ENCODE measurements around the gene EGFR.

Gene EGFR

DNA sequence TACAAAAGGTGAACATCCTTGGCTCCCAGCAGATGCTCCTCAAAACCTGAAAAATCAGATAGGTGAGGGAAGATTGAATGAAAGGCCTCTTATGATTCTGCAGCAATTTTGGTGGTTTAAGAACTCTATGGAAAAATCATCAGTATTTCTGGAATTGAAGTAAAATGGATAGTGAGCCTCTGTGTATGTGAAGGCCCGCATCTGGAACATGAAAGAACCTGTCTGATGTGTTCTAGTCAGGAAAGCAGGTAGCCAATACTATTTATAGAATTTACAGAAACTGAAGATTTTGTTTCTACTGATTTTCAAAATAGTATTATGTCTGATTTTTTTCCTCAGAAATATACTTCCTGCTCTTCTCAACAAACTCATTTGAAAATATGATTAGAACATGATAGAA is 37.3 kb downstream of the EGFR start:
- ATAC-seq (ENCODE audit: low read depth) (no peak), DNase-seq (ENCODE audit: low spot score in 2 of 2) (no peak)
- H3K27ac Mint-ChIP-seq, result no peak overlapping the region
- no peaks in the 10 kb centered on the region for H3K36me3 Mint-ChIP-seq
- H3K9me3 Mint-ChIP-seq, result peaks cover 3% of the 10 kb centered on the region
- H3K4me3 Mint-ChIP-seq, result no peak overlapping the region
- no peaks in the 10 kb centered on the region for H3K4me1 Mint-ChIP-seq
- peaks cover 11% of the 10 kb centered on the region for H3K27me3 Mint-ChIP-seq

GRCh38 chr7:55056577-55057480 is 38.0 kb downstream of the EGFR start:
- no peak overlapping the region for H3K4me3 Mint-ChIP-seq
- ATAC-seq (ENCODE audit: low read depth) (no peak), DNase-seq (ENCODE audit: low spot score in 2 of 2) (no peak)
- H3K9me3 Mint-ChIP-seq, result peaks cover 3% of the 10 kb centered on the region
- H3K27ac Mint-ChIP-seq, result no peak overlapping the region
- no peaks in the 10 kb centered on the region for H3K4me1 Mint-ChIP-seq
- peaks cover 11% of the 10 kb centered on the region for H3K27me3 Mint-ChIP-seq
- no peaks in the 10 kb centered on the region for H3K36me3 Mint-ChIP-seq

GRCh38 chr7:55058314-55058713 is 39.5 kb downstream of the EGFR start:
- Mint-ChIP-seq H3K27ac (no peak overlapping the region), H3K27me3 (peaks cover 15% of the 10 kb centered on the region), H3K4me1 (no peaks in the 10 kb centered on the region), H3K9me3 (peaks cover 3% of the 10 kb centered on the region), H3K4me3 (no peak overlapping the region), H3K36me3 (no peaks in the 10 kb centered on the region)
- no peak for ATAC-seq (ENCODE audit: low read depth)
- no peak for DNase-seq (ENCODE audit: low spot score in 2 of 2)

- Mint-ChIP-seq H3K27ac (no peak overlapping the region), H3K4me3 (no peak overlapping the region), H3K36me3 (no peaks in the 10 kb centered on the region), H3K4me1 (no peaks in the 10 kb centered on the region), H3K9me3 (peaks cover 3% of the 10 kb centered on the region), H3K27me3 (peaks cover 16% of the 10 kb centered on the region)
- no peak for DNase-seq (ENCODE audit: low spot score in 2 of 2)
- ATAC-seq (ENCODE audit: low read depth), result no peak
These were observed 40.2 kb downstream of the EGFR start for GRCh38 chr7:55059021-55059420.

DNA sequence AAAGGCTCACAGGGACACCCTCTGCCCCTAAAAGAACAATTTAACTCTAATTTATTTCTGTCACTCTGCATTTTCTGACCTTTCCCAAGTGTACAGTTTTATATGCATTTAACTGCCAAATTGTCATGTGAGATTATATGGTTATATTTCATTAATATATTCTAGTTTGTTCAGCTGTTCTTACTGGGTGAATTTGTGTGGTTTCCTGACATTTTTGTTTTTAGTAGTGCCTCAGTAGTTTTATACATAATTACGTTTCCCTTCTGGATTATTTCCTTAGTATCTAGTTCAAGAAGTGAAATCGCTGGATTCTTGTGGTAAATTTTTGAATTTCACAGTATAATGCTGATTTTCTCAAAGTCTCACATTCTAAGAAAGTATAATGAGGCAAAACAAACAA is 41.3 kb downstream of the EGFR start:
- Mint-ChIP-seq H3K36me3 (no peaks in the 10 kb centered on the region), H3K27me3 (peaks cover 14% of the 10 kb centered on the region), H3K9me3 (peaks cover 3% of the 10 kb centered on the region), H3K4me1 (no peaks in the 10 kb centered on the region), H3K27ac (no peak overlapping the region), H3K4me3 (no peak overlapping the region)
- DNase-seq (ENCODE audit: low spot score in 2 of 2) (no peak), ATAC-seq (ENCODE audit: low read depth) (no peak)

GRCh38 chr7:55060636-55061022 is 41.8 kb downstream of the EGFR start:
- no peaks in the 10 kb centered on the region for H3K4me1 Mint-ChIP-seq
- no peak for DNase-seq (ENCODE audit: low spot score in 2 of 2)
- peaks cover 3% of the 10 kb centered on the region for H3K9me3 Mint-ChIP-seq
- ATAC-seq (ENCODE audit: low read depth), result no peak
- H3K36me3 Mint-ChIP-seq, result no peaks in the 10 kb centered on the region
- H3K27me3 Mint-ChIP-seq, result peaks cover 12% of the 10 kb centered on the region
- H3K27ac Mint-ChIP-seq, result no peak overlapping the region
- H3K4me3 Mint-ChIP-seq, result no peak overlapping the region

- Mint-ChIP-seq H3K4me3 (no peak overlapping the region), H3K36me3 (no peaks in the 10 kb centered on the region), H3K4me1 (peaks cover 3% of the 10 kb centered on the region), H3K9me3 (peaks cover 3% of the 10 kb centered on the region), H3K27me3 (peaks cover 13% of the 10 kb centered on the region), H3K27ac (no peak overlapping the region)
- ATAC-seq (ENCODE audit: low read depth), result no peak
- no peak for DNase-seq (ENCODE audit: low spot score in 2 of 2)
These were observed 43.1 kb downstream of the EGFR start for GRCh38 chr7:55061726-55062499.

DNA sequence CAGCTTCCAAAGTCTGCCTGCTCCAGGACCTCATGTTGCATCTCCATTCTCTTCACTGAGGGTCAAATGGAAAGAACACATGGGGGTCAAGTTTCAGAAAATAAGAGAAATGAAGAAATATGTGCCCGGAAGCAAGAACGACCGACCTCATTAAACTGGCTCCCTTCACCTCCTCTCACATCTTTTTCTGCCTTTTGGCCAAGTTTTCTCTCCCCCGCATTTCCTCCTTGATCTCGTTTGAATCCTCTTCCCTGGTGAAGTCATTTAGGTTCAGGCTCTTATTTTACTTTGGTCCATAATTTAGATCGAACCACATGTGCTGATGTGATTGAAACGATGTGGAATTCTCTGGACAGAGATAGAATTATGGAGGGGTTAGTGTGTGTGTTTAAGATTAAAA is 44.2 kb downstream of the EGFR start:
- ATAC-seq (ENCODE audit: low read depth) (no peak), DNase-seq (ENCODE audit: low spot score in 2 of 2) (no peak)
- Mint-ChIP-seq H3K4me1 (peaks cover 3% of the 10 kb centered on the region), H3K9me3 (peaks cover 3% of the 10 kb centered on the region), H3K27me3 (peaks cover 17% of the 10 kb centered on the region), H3K4me3 (no peak overlapping the region), H3K27ac (no peak overlapping the region), H3K36me3 (no peaks in the 10 kb centered on the region)

GRCh38 chr7:55063633-55064032 is 44.8 kb downstream of the EGFR start:
- peaks cover 3% of the 10 kb centered on the region for H3K4me1 Mint-ChIP-seq
- no peak overlapping the region for H3K27ac Mint-ChIP-seq
- peaks cover 19% of the 10 kb centered on the region for H3K27me3 Mint-ChIP-seq

GRCh38 chr7:55065079-55065478 is 46.3 kb downstream of the EGFR start:
- peaks cover 21% of the 10 kb centered on the region for H3K27me3 Mint-ChIP-seq
- no peak for DNase-seq (ENCODE audit: low spot score in 2 of 2)
- ATAC-seq (ENCODE audit: low read depth), result no peak

More at GRCh38 chr7:55063633-55064032, 44.8 kb downstream of the EGFR start:
- no peak overlapping the region for H3K4me3 Mint-ChIP-seq
- no peak for DNase-seq (ENCODE audit: low spot score in 2 of 2)
- no peaks in the 10 kb centered on the region for H3K36me3 Mint-ChIP-seq
- no peaks in the 10 kb centered on the region for H3K9me3 Mint-ChIP-seq
- ATAC-seq (ENCODE audit: low read depth), result no peak

DNA sequence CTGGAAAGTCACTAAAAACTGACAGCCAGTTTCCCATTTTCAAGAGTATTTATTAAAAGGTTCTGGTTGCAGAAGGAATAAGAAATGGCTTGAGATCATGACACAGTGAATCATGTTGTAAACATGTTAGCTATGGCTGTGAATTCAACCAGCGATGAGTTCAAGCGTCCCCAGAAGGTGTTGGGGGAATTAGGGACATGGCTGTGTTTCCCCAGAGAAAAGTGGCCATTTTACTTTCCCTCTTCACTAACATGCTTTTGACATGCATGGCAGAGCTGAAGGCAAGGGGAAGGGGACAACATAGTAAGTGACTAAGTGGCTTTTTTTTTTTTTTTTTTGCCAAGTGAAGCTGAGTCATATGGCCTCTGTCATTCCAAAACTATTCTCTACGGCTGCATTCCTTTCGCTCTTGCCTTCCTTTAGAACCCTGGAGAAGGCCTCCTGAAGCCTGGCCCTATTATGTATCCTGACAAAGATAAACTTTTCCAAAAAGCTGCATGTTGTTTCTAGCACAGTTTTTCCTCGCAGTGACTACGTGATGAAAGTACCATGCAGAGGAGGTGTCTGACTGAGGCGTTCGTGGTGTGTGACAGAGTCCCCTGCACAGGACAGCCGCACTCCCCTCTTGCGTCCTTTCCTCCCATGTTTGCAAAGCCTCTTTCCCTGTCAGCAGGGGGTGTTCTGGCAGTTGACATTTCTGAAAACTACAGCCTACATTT is 46.9 kb downstream of the EGFR start:
- no peak for ATAC-seq (ENCODE audit: low read depth)
- no peak overlapping the region for H3K4me3 Mint-ChIP-seq
- no peak for DNase-seq (ENCODE audit: low spot score in 2 of 2)
- H3K27me3 Mint-ChIP-seq, result peaks cover 18% of the 10 kb centered on the region
- H3K4me1 Mint-ChIP-seq, result peaks cover 3% of the 10 kb centered on the region
- no peaks in the 10 kb centered on the region for H3K9me3 Mint-ChIP-seq
- H3K36me3 Mint-ChIP-seq, result no peaks in the 10 kb centered on the region
- H3K27ac Mint-ChIP-seq, result no peak overlapping the region

More at GRCh38 chr7:55065079-55065478, 46.3 kb downstream of the EGFR start:
- H3K4me3 Mint-ChIP-seq, result no peak overlapping the region
- H3K4me1 Mint-ChIP-seq, result peaks cover 3% of the 10 kb centered on the region
- no peaks in the 10 kb centered on the region for H3K9me3 Mint-ChIP-seq
- no peak overlapping the region for H3K27ac Mint-ChIP-seq
- H3K36me3 Mint-ChIP-seq, result no peaks in the 10 kb centered on the region

DNA sequence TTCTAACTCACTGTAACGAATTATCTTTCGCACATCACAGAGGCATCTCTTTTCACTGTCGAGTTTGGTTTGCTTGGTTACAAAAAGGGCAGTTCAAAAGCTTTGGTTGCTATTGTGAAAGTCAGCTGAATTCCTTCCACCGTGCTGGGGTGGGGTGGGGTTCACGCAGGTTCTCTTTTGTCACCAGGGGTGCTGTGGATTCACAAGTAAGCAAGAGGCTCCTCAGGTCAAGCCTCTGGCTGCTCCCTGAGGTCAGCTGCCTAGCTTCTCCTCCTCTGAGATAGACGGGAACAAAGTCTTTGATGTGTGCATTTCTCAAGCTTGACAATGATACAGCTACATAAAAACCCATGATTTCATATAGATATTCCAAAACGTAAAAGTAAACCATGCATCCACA is 47.7 kb downstream of the EGFR start:
- Mint-ChIP-seq H3K27me3 (peaks cover 20% of the 10 kb centered on the region), H3K27ac (no peak overlapping the region), H3K4me1 (peaks cover 3% of the 10 kb centered on the region), H3K9me3 (no peaks in the 10 kb centered on the region), H3K36me3 (no peaks in the 10 kb centered on the region), H3K4me3 (no peak overlapping the region)
- DNase-seq (ENCODE audit: low spot score in 2 of 2) (no peak), ATAC-seq (ENCODE audit: low read depth) (no peak)

DNA sequence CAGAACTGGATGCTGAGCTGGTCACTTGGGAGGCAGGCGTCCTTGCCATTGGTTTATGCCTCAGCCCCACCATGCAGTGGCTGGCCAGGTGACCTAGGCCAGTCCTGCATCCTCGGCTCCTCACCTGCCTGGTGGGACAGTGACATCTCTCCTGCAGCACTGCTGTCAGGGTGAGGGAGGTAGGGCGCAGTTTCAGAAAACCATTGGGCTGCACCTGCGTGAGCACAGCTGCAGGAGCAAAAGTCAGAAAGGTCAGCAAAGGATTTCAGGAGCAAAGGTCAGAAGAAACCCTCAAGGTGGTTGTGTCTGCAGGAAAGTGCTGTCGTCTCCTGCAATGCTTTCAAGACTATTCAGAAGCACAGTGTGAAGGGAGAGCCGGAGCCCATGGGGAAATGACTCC is 48.1 kb downstream of the EGFR start:
- H3K4me3 Mint-ChIP-seq, result no peak overlapping the region
- H3K9me3 Mint-ChIP-seq, result no peaks in the 10 kb centered on the region
- DNase-seq (ENCODE audit: low spot score in 2 of 2), result no peak
- H3K27ac Mint-ChIP-seq, result no peak overlapping the region
- no peaks in the 10 kb centered on the region for H3K36me3 Mint-ChIP-seq
- H3K4me1 Mint-ChIP-seq, result peaks cover 3% of the 10 kb centered on the region
- no peak for ATAC-seq (ENCODE audit: low read depth)
- H3K27me3 Mint-ChIP-seq, result peaks cover 20% of the 10 kb centered on the region

GRCh38 chr7:55067748-55068147 is 48.9 kb downstream of the EGFR start:
- Mint-ChIP-seq H3K4me1 (peaks cover 3% of the 10 kb centered on the region), H3K27ac (no peak overlapping the region), H3K27me3 (peaks cover 20% of the 10 kb centered on the region), H3K4me3 (no peak overlapping the region), H3K36me3 (no peaks in the 10 kb centered on the region), H3K9me3 (no peaks in the 10 kb centered on the region)
- ATAC-seq (ENCODE audit: low read depth) (no peak), DNase-seq (ENCODE audit: low spot score in 2 of 2) (no peak)

Data from memory B cell (primary cell).